IMR-90 (cell line): ENCODE results near the gene GBE1. TPM values are rescaled to one million over a fixed set of nuclear protein-coding genes. Genes with fewer than 3 reads are reported as not detected.
A peak's percentile ranks its signal among the peaks of the same experiment; 100 is the strongest.

Source experiments
- ATAC-seq: fragments of 200-7000 bp; cut with Tn5 transposase; 2 replicates; pipeline ENCODE4 v1.9.1; 2020; ENCODE audit warnings: low read depth, mild to moderate bottlenecking, moderate library complexity
- BruUV-seq: library from RNA; stranded (reverse); fragments of 400-500 nt; replicated peaks from 2 replicates; lab custom pipeline; 2021; lab: Mats Ljungman, UMichigan
- CTCF ChIA-PET: fragments of 300-600 bp; formaldehyde crosslinking; extraction: SDS; loops from one replicate; lab custom pipeline; 2021; ENCODE audit warnings: antibody characterized with exemption; lab: Yijun Ruan, JAX
- POLR2A ChIA-PET: fragments of 300-600 bp; sonication (Branson Sonifier 250); formaldehyde crosslinking; loops from one replicate; lab custom pipeline; 2022; ENCODE audit warnings: antibody characterized with exemption; ENCODE audit not compliant: unreplicated experiment; lab: Charles Lee
- DNase-seq: peaks from one replicate; pipeline ENCODE4 v3.0.0; 2013
- H2AFZ ChIP-seq: replicated peaks from 2 replicates; pipeline ENCODE3; 2013; ENCODE audit warnings: low read length, mild to moderate bottlenecking; ENCODE audit not compliant: poor library complexity
- H2AK5ac ChIP-seq: 2 replicates; pipeline ENCODE4 v1.6.1; 2013; ENCODE audit warnings: low read depth, low read length, inconsistent platforms
- H2AK9ac ChIP-seq: replicated peaks from 2 replicates; pipeline ENCODE3; 2013; ENCODE audit warnings: mild to moderate bottlenecking, low read depth, low read length, moderate library complexity; ENCODE audit not compliant: poor library complexity
- H2BK120ac ChIP-seq: 2 replicates; pipeline ENCODE4 v1.6.1; 2013; ENCODE audit warnings: low read depth, low read length, inconsistent platforms
- H2BK15ac ChIP-seq: 3 replicates; pipeline ENCODE4 v1.6.1; 2013; ENCODE audit warnings: low read depth, low read length, inconsistent platforms
- H2BK20ac ChIP-seq: 2 replicates; pipeline ENCODE4 v1.6.1; 2013; ENCODE audit warnings: low read depth, mild to moderate bottlenecking, inconsistent platforms, low read length, moderate library complexity
- H2BK5ac ChIP-seq: 2 replicates; pipeline ENCODE4 v1.6.1; 2013; ENCODE audit warnings: mild to moderate bottlenecking, low read depth, low read length, inconsistent platforms; ENCODE audit not compliant: poor library complexity, severe bottlenecking
- H3K14ac ChIP-seq: replicated peaks from 2 replicates; pipeline ENCODE4 v1.6.1; 2013; ENCODE audit warnings: low read depth, low read length, inconsistent platforms
- H3K18ac ChIP-seq: 2 replicates; pipeline ENCODE4 v1.6.1; 2013; ENCODE audit warnings: low read depth, low read length, control low read depth
- H3K23ac ChIP-seq: 2 replicates; pipeline ENCODE4 v1.6.1; 2013; ENCODE audit warnings: low read depth, low read length, inconsistent platforms
- H3K27ac ChIP-seq: 2 replicates; pipeline ENCODE4 v1.5.1; 2013; ENCODE audit warnings: mild to moderate bottlenecking, control low read depth, low read length; ENCODE audit not compliant: insufficient read depth
- H3K27me3 ChIP-seq: 2 replicates; pipeline ENCODE4 v1.6.1; 2013; ENCODE audit warnings: low read length; ENCODE audit not compliant: control insufficient read depth, insufficient read depth
- H3K36me3 ChIP-seq: 2 replicates; pipeline ENCODE4 v1.6.1; 2013; ENCODE audit warnings: low read length, mixed read lengths; ENCODE audit not compliant: control insufficient read depth, insufficient read depth
- H3K4ac ChIP-seq: 2 replicates; pipeline ENCODE4 v1.6.1; 2013; ENCODE audit warnings: low read depth, low read length, inconsistent platforms
- H3K4me1 ChIP-seq: 2 replicates; pipeline ENCODE4 v1.6.1; 2013; ENCODE audit warnings: low read length, mixed read lengths; ENCODE audit not compliant: control insufficient read depth, insufficient read depth
- H3K4me2 ChIP-seq: 2 replicates; pipeline ENCODE4 v1.6.1; 2013; ENCODE audit warnings: low read depth, mild to moderate bottlenecking, control low read depth, low read length, moderate library complexity
- H3K4me3 ChIP-seq: 2 replicates; pipeline ENCODE4 v1.5.1; 2013; ENCODE audit warnings: low read depth, mild to moderate bottlenecking, control low read depth, low read length, moderate library complexity; ENCODE audit not compliant: insufficient read depth
- H3K56ac ChIP-seq: 2 replicates; pipeline ENCODE4 v1.6.1; 2013; ENCODE audit warnings: low read length, inconsistent platforms; ENCODE audit not compliant: insufficient read depth; ENCODE audit errors: extremely low read depth
- H3K79me1 ChIP-seq, 2 experiments: 2 replicates each; pipeline ENCODE4 v1.6.1; 2013; ENCODE audit warnings: low read length in 2 of 2, inconsistent platforms in 1 of 2, low read depth in 1 of 2
- H3K9ac ChIP-seq: 2 replicates; pipeline ENCODE4 v1.6.1; 2013; ENCODE audit warnings: low read depth, low read length, control low read depth
- H3K9me1 ChIP-seq: 2 replicates; pipeline ENCODE4 v1.6.1; 2013; ENCODE audit warnings: low read length, inconsistent platforms; ENCODE audit not compliant: insufficient read depth
- H3K9me3 ChIP-seq: 2 replicates; pipeline ENCODE4 v1.6.1; 2013; ENCODE audit warnings: low read length; ENCODE audit not compliant: control insufficient read depth, insufficient read depth
- H4K20me1 ChIP-seq: 2 replicates; pipeline ENCODE4 v1.6.1; 2013; ENCODE audit warnings: low read length, inconsistent platforms; ENCODE audit not compliant: insufficient read depth
- H4K5ac ChIP-seq: 2 replicates; pipeline ENCODE4 v1.6.1; 2013; ENCODE audit warnings: mild to moderate bottlenecking, low read depth, low read length, control low read depth
- H4K8ac ChIP-seq, 2 experiments: 2 replicates each; pipeline ENCODE4 v1.6.1; 2013; ENCODE audit warnings: low read depth in 2 of 2, low read length in 2 of 2, control low read depth in 1 of 2, inconsistent platforms in 1 of 2
- H4K91ac ChIP-seq: 2 replicates; pipeline ENCODE4 v1.6.1; 2013; ENCODE audit warnings: low read depth, low read length, inconsistent platforms; ENCODE audit not compliant: insufficient read depth
- BHLHE40 ChIP-seq: fragments of 150-350 bp; IDR thresholded peaks from 2 replicates; pipeline ENCODE4 v1.6.1; 2016; ENCODE audit warnings: mild to moderate bottlenecking, low read depth, low read length
- CEBPB ChIP-seq: IDR thresholded peaks from 2 replicates; pipeline ENCODE4 v1.6.1; 2012; ENCODE audit warnings: low read depth, low read length, improper control_type of control experiment
- FOS ChIP-seq: fragments of 150-350 bp; IDR thresholded peaks from 2 replicates; pipeline ENCODE4 v1.6.1; 2016; ENCODE audit warnings: low read depth, low read length
- MAFK ChIP-seq: IDR thresholded peaks from 2 replicates; pipeline ENCODE4 v1.6.1; 2012; ENCODE audit warnings: low read depth, low read length, improper control_type of control experiment
- MXI1 ChIP-seq: IDR thresholded peaks from 2 replicates; pipeline ENCODE4 v1.6.1; 2012; ENCODE audit warnings: low read depth, mild to moderate bottlenecking, low read length, moderate library complexity, borderline replicate concordance
- NFE2L2 ChIP-seq: fragments of 150-350 bp; IDR thresholded peaks from 2 replicates; pipeline ENCODE4 v1.6.1; 2016; ENCODE audit warnings: low read depth, mild to moderate bottlenecking, low read length
- WGBS, 2 experiments: methylation state at CpG; one replicate each; pipeline versions ENCODE4 v1.1.5 to v1.1.7; 2013; ENCODE audit warnings: missing lambda C conversion rate in 2 of 2; ENCODE audit not compliant: insufficient read length in 1 of 2; ENCODE audit errors: extremely low coverage in 2 of 2; 5-methylcytosine and 5-hydroxymethylcytosine counted together
- dilution Hi-C: fragments of 300-500 bp; cut with HindIII; formaldehyde crosslinking; loops from one replicate; pipeline ENCODE4 v1.14.3; 2018; ENCODE audit warnings: low sequenced_read_pairs; ENCODE audit not compliant: unreplicated experiment
- in situ Hi-C: fragments of 300-500 bp; cut with MboI; formaldehyde crosslinking; loops from 3 replicates; pipeline ENCODE4 v1.14.3; 2019; ENCODE audit warnings: low sequenced_read_pairs, inconsistent platforms, mixed read lengths
- intact Hi-C: fragments of 100-400 bp; cut with micrococcal nuclease; formaldehyde crosslinking; loops from 2 replicates; pipeline ENCODE4 v1.10.0; 2022
- polyA plus RNA-seq, 3 experiments: library from polyadenylated mRNA; depleted of rRNA; stranded (reverse); fragments of >200 nt; gene quantifications; 2 replicates each; pipeline ENCODE4 v1.2.3, GENCODE V29; 2012; ENCODE audit warnings: low replicate concordance in 1 of 3
- total RNA-seq: library from RNA; depleted of rRNA; stranded (reverse); fragments of >200 nt; gene quantifications from 2 replicates; pipeline ENCODE4 v1.2.3, GENCODE V29; 2012
- TF ChIP-seq, protein P1 (sequence below): conservative IDR thresholded peaks from 2 replicates; pipeline ENCODE4 v1.5.1; 2012; ENCODE audit warnings: mild to moderate bottlenecking, low read depth, low read length, improper control_type of control experiment
- TF ChIP-seq, protein P2 (sequence below): fragments of 150-350 bp; IDR thresholded peaks from 2 replicates; pipeline ENCODE4 v1.6.1; 2016; ENCODE audit warnings: low read depth, mild to moderate bottlenecking, low read length, moderate library complexity, borderline replicate concordance

GBE1 gene
- total and polyA plus RNA-seq, 2 of the 4 experiments (the other 2 are of a cell fraction): 36.7 to 90.3 TPM

DNA sequence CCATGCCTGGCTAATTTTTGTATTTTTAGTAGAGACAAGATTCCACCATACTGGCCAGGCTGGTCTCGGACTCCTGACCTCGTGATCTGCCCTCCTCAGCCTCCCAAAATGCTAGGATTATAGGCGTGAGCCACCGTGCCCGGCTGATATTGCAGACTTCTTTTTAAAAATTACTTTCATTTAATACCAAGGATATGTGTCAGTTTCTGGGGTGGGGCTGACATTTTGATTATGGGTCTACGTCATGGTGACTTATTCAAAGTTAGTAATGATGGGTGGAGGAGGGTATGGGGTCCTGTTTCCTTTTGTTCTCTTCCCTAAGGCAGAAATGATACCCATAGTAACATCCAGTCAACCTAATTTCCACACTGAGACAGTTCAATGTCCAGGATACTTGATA lies 34.7 kb downstream of the GBE1 start:
- peaks cover 6% of the 10 kb centered on the region for H3K9me1 ChIP-seq
- DNase-seq (peak; percentile 71), ATAC-seq (peak; percentile 33)
- H3K79me1 ChIP-seq: peaks cover 26 to 57% of the 10 kb centered on the region in 2 experiments
- TF ChIP-seq NFE2L2 (no peak), BHLHE40 (no peak), MXI1 (no peak), FOS (no peak), MAFK (no peak), CEBPB (no peak)
- TF ChIP-seq, protein P1, sequence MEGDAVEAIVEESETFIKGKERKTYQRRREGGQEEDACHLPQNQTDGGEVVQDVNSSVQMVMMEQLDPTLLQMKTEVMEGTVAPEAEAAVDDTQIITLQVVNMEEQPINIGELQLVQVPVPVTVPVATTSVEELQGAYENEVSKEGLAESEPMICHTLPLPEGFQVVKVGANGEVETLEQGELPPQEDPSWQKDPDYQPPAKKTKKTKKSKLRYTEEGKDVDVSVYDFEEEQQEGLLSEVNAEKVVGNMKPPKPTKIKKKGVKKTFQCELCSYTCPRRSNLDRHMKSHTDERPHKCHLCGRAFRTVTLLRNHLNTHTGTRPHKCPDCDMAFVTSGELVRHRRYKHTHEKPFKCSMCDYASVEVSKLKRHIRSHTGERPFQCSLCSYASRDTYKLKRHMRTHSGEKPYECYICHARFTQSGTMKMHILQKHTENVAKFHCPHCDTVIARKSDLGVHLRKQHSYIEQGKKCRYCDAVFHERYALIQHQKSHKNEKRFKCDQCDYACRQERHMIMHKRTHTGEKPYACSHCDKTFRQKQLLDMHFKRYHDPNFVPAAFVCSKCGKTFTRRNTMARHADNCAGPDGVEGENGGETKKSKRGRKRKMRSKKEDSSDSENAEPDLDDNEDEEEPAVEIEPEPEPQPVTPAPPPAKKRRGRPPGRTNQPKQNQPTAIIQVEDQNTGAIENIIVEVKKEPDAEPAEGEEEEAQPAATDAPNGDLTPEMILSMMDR: no peak
- TF ChIP-seq, protein P2, sequence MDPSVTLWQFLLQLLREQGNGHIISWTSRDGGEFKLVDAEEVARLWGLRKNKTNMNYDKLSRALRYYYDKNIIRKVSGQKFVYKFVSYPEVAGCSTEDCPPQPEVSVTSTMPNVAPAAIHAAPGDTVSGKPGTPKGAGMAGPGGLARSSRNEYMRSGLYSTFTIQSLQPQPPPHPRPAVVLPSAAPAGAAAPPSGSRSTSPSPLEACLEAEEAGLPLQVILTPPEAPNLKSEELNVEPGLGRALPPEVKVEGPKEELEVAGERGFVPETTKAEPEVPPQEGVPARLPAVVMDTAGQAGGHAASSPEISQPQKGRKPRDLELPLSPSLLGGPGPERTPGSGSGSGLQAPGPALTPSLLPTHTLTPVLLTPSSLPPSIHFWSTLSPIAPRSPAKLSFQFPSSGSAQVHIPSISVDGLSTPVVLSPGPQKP: no peak
- H4K20me1 ChIP-seq: no peaks in the 10 kb centered on the region
- H2AK9ac ChIP-seq: no peak overlapping the region
- peak overlapping the region; percentile 53 for H3K27ac ChIP-seq
- no peak overlapping the region; the same call in 1 of the 2 replicates for H3K4me3 ChIP-seq
- peaks cover 14% of the 10 kb centered on the region for H3K4me1 ChIP-seq
- H3K9ac ChIP-seq: no peak overlapping the region
- H3K27me3 ChIP-seq: no peaks in the 10 kb centered on the region
- H2BK15ac ChIP-seq: no peak overlapping the region
- H2AFZ ChIP-seq: no peak overlapping the region
- peak overlapping the region; percentile 72; the same call in 1 of the 2 replicates for H3K4ac ChIP-seq
- H3K36me3 ChIP-seq: no peaks in the 10 kb centered on the region; the same call in 1 of the 2 replicates
- BruUV-seq: no TSS peak
- peak overlapping the region; percentile 16; the same call in 1 of the 2 replicates for H3K18ac ChIP-seq
- peak overlapping the region; percentile 35 to 63; a peak in 2 of 4 replicates for H4K8ac ChIP-seq
- POLR2A ChIA-PET: no interaction called here
- H2AK5ac ChIP-seq: no peak overlapping the region; the same call in 1 of the 2 replicates
- CTCF ChIA-PET: interaction anchor here (0.7 kb wide), 1 partner anchor 236 kb away, joined by 3 read pairs; no protein-coding TSS in a partner anchor
- H2BK20ac ChIP-seq: peak overlapping the region; percentile 41; the same call in 1 of the 2 replicates
- peak overlapping the region; percentile 31 for H2BK5ac ChIP-seq
- peak overlapping the region; percentile 4; the same call in 1 of the 2 replicates for H4K5ac ChIP-seq
- no peaks in the 10 kb centered on the region for H3K9me3 ChIP-seq
- H4K91ac ChIP-seq: 0 out of 2 replicates have a peak overlapping the region, but pooled peaks have one; percentile 54
- no CpG with 5 or more reads among the region's 6 CpGs for WGBS, 2 experiments
- peak overlapping the region; percentile 73 for H2BK120ac ChIP-seq
- H3K4me2 ChIP-seq: peak overlapping the region; percentile 60; the same call in 1 of the 2 replicates
- H3K23ac ChIP-seq: peak overlapping the region; percentile 14; the same call in 1 of the 2 replicates
- dilution Hi-C loops: no loop called here
- peak overlapping the region; percentile 2; the same call in 1 of the 2 replicates for H3K56ac ChIP-seq
- H3K14ac ChIP-seq: peak overlapping the region; percentile 46; the same call in 1 of the 2 replicates
- intact Hi-C loops: no loop called here
- in situ Hi-C loops: no loop called here
